NCI-H1092 treated with DMSO at 0.1 percent for 48 hours (cell line): Measurements from ENCODE around the gene ECHS1.
A peak's percentile ranks its signal among the peaks of the same experiment; 100 is the strongest.
"Not testable (repeated sequence)": the region's sequence is repeated elsewhere in the genome, so short reads cannot be mapped to it uniquely, and the experiment has no call there.

ENCODE experiments used
- DNase-seq: peaks from one replicate; lab custom pipeline; 2025; lab: John Stamatoyannopoulos, UW

Gene ECHS1

GRCh38 chr10:133324198-133324792, 48.9 kb downstream of the ECHS1 start:
- peak; percentile 74 for DNase-seq

- not testable (repeated sequence) for DNase-seq
Measured at GRCh38 chr10:133322064-133322709, 51.0 kb downstream of the ECHS1 start.

GRCh38 chr10:133320852-133321422, 52.2 kb downstream of the ECHS1 start:
- not testable (repeated sequence) for DNase-seq

GRCh38 chr10:133318494-133319127, 54.5 kb downstream of the ECHS1 start:
- peak; percentile 58 for DNase-seq

GRCh38 chr10:133316732-133317131, 56.4 kb downstream of the ECHS1 start:
- DNase-seq: no peak

GRCh38 chr10:133316266-133316665, 56.9 kb downstream of the ECHS1 start:
- no peak for DNase-seq

- no peak for DNase-seq
Measured at GRCh38 chr10:133315847-133316246, 57.3 kb downstream of the ECHS1 start.

GRCh38 chr10:133314911-133315310, 58.2 kb downstream of the ECHS1 start:
- no peak for DNase-seq

- DNase-seq: no peak
Measured at GRCh38 chr10:133313192-133313591, 60.0 kb downstream of the ECHS1 start.

GRCh38 chr10:133312769-133313145, 60.4 kb downstream of the ECHS1 start:
- DNase-seq: no peak
